Measurements from ENCODE around the gene OSM. TPM values are rescaled to one million over a fixed set of nuclear protein-coding genes. Genes with fewer than 3 reads are reported as not detected.
A peak's percentile ranks its signal among the peaks of the same experiment; 100 is the strongest.

OSM gene
- total RNA-seq, 1 donor from 2014 or later = not detected

- TF ChIP-seq CTCF (IDR thresholded peaks at IDR 0.05; ENCODE audit: insufficient read depth, low read length, poor library complexity, severe bottlenecking) = no peak
- Histone ChIP-seq H3K27me3 (ENCODE audit: control insufficient read depth, insufficient read depth, low read length) (no peaks in the 10 kb centered on the region), H3K36me3 (ENCODE audit: control insufficient read depth, insufficient read depth, low read length) (no peaks in the 10 kb centered on the region), H3K4me3 (ENCODE audit: low read depth, low read length) (no peak overlapping the region)
- DNase-seq (ENCODE audit: low read depth) = no peak
Observed at GRCh38 chr22:30291058-30291892, 24.6 kb upstream of the OSM start.

- no peak for DNase-seq (ENCODE audit: low read depth)
- no peaks in the 10 kb centered on the region for H3K36me3 ChIP-seq (ENCODE audit: control insufficient read depth, insufficient read depth, low read length)
- no peak overlapping the region for H3K4me3 ChIP-seq (ENCODE audit: low read depth, low read length)
- TF ChIP-seq CTCF (IDR thresholded peaks at IDR 0.05; ENCODE audit: insufficient read depth, low read length, poor library complexity, severe bottlenecking) = no peak
- no peaks in the 10 kb centered on the region for H3K27me3 ChIP-seq (ENCODE audit: control insufficient read depth, insufficient read depth, low read length)
Observed at GRCh38 chr22:30290342-30291057, 23.8 kb upstream of the OSM start.

GRCh38 chr22:30289980-30290313, 23.3 kb upstream of the OSM start:
- H3K27me3 ChIP-seq (ENCODE audit: control insufficient read depth, insufficient read depth, low read length) = no peaks in the 10 kb centered on the region
- DNase-seq (ENCODE audit: low read depth) = no peak
- no peaks in the 10 kb centered on the region for H3K36me3 ChIP-seq (ENCODE audit: control insufficient read depth, insufficient read depth, low read length)
- TF ChIP-seq CTCF (IDR thresholded peaks at IDR 0.05; ENCODE audit: insufficient read depth, low read length, poor library complexity, severe bottlenecking) = no peak
- peak overlapping the region; percentile 22 for H3K4me3 ChIP-seq (ENCODE audit: low read depth, low read length)

GRCh38 chr22:30289141-30289979, 22.7 kb upstream of the OSM start, which contains the start of gene CASTOR1:
Gene CASTOR1, minus strand, starts transcription at chr22:30289505. Its CDS starts 8 bp downstream, at chr22:30289497.
- TF ChIP-seq CTCF (IDR thresholded peaks at IDR 0.05; ENCODE audit: insufficient read depth, low read length, poor library complexity, severe bottlenecking) = no peak
- H3K36me3 ChIP-seq (ENCODE audit: control insufficient read depth, insufficient read depth, low read length) = no peaks in the 10 kb centered on the region
- no peaks in the 10 kb centered on the region for H3K27me3 ChIP-seq (ENCODE audit: control insufficient read depth, insufficient read depth, low read length)
- peak; percentile 89 for DNase-seq (ENCODE audit: low read depth)
- H3K4me3 ChIP-seq (ENCODE audit: low read depth, low read length) = peak within 1 kb of the TSS; percentile 69

GRCh38 chr22:30288419-30289140, 21.9 kb upstream of the OSM start:
- TF ChIP-seq CTCF (IDR thresholded peaks at IDR 0.05; ENCODE audit: insufficient read depth, low read length, poor library complexity, severe bottlenecking) = no peak
- H3K27me3 ChIP-seq (ENCODE audit: control insufficient read depth, insufficient read depth, low read length) = no peaks in the 10 kb centered on the region
- H3K36me3 ChIP-seq (ENCODE audit: control insufficient read depth, insufficient read depth, low read length) = no peaks in the 10 kb centered on the region
- H3K4me3 ChIP-seq (ENCODE audit: low read depth, low read length) = peak overlapping the region; percentile 69
- no peak for DNase-seq (ENCODE audit: low read depth)
